GM12878 (cell line): ENCODE data around the gene CNTLN. TPM values are rescaled to one million over a fixed set of nuclear protein-coding genes. Genes with fewer than 3 reads are reported as not detected.

Experiments
- CBX5 ChIP-seq: sonication (generic); IDR thresholded peaks from 2 replicates; pipeline ENCODE4 v1.6.1; 2016; ENCODE audit warnings: low read depth, moderate library complexity, mild to moderate bottlenecking, inconsistent platforms
- CHD2 ChIP-seq: IDR thresholded peaks from 2 replicates; pipeline ENCODE4 v1.6.1; 2011; ENCODE audit warnings: low read depth, low read length, improper control_type of control experiment, borderline replicate concordance
- KAT2A ChIP-seq: conservative IDR thresholded peaks from 2 replicates; pipeline ENCODE4 v1.6.1; 2011; ENCODE audit warnings: low read depth, low read length; ENCODE audit not compliant: control insufficient read depth
- KDM1A ChIP-seq: fragments of 200-600 bp; sonication (generic); IDR thresholded peaks from 2 replicates; pipeline ENCODE4 v1.6.1; 2016; ENCODE audit warnings: borderline replicate concordance
- MYB ChIP-seq: fragments of 150-350 bp; IDR thresholded peaks from 2 replicates; pipeline ENCODE4 v1.6.1; 2014; ENCODE audit warnings: mild to moderate bottlenecking, low read depth, low read length, borderline replicate concordance
- WRNIP1 ChIP-seq: IDR thresholded peaks from 2 replicates; pipeline ENCODE4 v1.6.1; 2011; ENCODE audit warnings: low read depth, low read length, improper control_type of control experiment, borderline replicate concordance
- polyA plus RNA-seq, 11 experiments: library from polyadenylated mRNA; depleted of rRNA in 4 of 11; unstranded in 6 of 11; stranded (reverse) in 5 of 11; fragments of >200 nt; fragmentation: Nextera tagmentation in 4 of 11; fragmentation: Illumina TruSeq in 1 of 11; extraction: Ambion mirVana in 4 of 11; extraction: Trizol in 1 of 11; gene quantifications; 1 replicate in 1 of 11; 2 replicates in 10 of 11; pipeline versions ENCODE4 v1.2.1 to v1.2.3, GENCODE V29; 2011 to 2016; ENCODE audit warnings: inconsistent platforms in 2 of 11, missing spikeins in 2 of 11, low read depth in 1 of 11
- total RNA-seq, 4 experiments: library from RNA; depleted of rRNA in 3 of 4; stranded (reverse); fragments of >200 nt in 3 of 4; fragmentation: Illumina TruSeq in 1 of 4; extraction: Trizol in 1 of 4; gene quantifications; 2 replicates each; pipeline versions ENCODE4 v1.2.1 to v1.2.3, GENCODE V29; 2013 to 2021
- TF ChIP-seq, protein P1 (sequence below): fragments of 450-650 bp; formaldehyde crosslinking; IDR thresholded peaks from 2 replicates; pipeline ENCODE4 v1.4.0; 2020; ENCODE audit warnings: mild to moderate bottlenecking, moderate library complexity
- TF ChIP-seq, protein P2 (sequence below): fragments of 450-650 bp; IDR thresholded peaks from 2 replicates; pipeline ENCODE4 v1.6.1; 2014; ENCODE audit warnings: mild to moderate bottlenecking
- TF ChIP-seq, protein P3 (sequence below): IDR thresholded peaks from 2 replicates; pipeline ENCODE4 v1.6.1; 2012; ENCODE audit warnings: improper control_type of control experiment, low read depth, low read length; ENCODE audit not compliant: insufficient replicate concordance

The CNTLN gene
- total and polyA plus RNA-seq, 10 of the 15 experiments (the other 5 are each of a cell fraction or from before 2014, with no cell fraction given) = 0.01 to 7.0 (median 0.03) TPM; not detected in 4

DNA sequence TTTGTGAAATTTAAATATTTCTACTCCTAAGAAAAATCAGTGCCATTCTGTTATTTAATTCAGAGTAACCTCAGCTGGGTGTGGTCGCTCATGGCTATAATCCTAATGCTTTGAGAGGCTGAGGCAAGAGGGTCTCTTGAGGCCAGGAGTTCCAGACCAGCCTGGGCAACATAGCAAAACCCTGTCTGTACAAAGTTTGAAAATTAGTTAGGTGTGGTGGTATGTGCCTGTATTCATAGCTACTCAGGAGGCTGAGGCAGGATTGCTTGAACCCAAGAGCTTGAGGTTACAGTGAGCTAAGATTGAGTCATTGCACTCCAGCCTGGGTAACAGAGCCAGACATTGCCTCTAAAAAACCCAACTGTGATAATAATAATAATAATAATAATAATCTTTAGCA lies 44.8 kb upstream of the CNTLN start (continued):
- TF ChIP-seq, protein P1, sequence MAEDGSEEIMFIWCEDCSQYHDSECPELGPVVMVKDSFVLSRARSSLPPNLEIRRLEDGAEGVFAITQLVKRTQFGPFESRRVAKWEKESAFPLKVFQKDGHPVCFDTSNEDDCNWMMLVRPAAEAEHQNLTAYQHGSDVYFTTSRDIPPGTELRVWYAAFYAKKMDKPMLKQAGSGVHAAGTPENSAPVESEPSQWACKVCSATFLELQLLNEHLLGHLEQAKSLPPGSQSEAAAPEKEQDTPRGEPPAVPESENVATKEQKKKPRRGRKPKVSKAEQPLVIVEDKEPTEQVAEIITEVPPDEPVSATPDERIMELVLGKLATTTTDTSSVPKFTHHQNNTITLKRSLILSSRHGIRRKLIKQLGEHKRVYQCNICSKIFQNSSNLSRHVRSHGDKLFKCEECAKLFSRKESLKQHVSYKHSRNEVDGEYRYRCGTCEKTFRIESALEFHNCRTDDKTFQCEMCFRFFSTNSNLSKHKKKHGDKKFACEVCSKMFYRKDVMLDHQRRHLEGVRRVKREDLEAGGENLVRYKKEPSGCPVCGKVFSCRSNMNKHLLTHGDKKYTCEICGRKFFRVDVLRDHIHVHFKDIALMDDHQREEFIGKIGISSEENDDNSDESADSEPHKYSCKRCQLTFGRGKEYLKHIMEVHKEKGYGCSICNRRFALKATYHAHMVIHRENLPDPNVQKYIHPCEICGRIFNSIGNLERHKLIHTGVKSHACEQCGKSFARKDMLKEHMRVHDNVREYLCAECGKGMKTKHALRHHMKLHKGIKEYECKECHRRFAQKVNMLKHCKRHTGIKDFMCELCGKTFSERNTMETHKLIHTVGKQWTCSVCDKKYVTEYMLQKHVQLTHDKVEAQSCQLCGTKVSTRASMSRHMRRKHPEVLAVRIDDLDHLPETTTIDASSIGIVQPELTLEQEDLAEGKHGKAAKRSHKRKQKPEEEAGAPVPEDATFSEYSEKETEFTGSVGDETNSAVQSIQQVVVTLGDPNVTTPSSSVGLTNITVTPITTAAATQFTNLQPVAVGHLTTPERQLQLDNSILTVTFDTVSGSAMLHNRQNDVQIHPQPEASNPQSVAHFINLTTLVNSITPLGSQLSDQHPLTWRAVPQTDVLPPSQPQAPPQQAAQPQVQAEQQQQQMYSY (CRISPR knock-in tag) = no peak
- TF ChIP-seq CBX5 (no peak), WRNIP1 (no peak), KAT2A (no peak), KDM1A (no peak), MYB (no peak), CHD2 (no peak)
- TF ChIP-seq, protein P2, sequence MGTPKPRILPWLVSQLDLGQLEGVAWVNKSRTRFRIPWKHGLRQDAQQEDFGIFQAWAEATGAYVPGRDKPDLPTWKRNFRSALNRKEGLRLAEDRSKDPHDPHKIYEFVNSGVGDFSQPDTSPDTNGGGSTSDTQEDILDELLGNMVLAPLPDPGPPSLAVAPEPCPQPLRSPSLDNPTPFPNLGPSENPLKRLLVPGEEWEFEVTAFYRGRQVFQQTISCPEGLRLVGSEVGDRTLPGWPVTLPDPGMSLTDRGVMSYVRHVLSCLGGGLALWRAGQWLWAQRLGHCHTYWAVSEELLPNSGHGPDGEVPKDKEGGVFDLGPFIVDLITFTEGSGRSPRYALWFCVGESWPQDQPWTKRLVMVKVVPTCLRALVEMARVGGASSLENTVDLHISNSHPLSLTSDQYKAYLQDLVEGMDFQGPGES = no peak
- TF ChIP-seq, protein P3, sequence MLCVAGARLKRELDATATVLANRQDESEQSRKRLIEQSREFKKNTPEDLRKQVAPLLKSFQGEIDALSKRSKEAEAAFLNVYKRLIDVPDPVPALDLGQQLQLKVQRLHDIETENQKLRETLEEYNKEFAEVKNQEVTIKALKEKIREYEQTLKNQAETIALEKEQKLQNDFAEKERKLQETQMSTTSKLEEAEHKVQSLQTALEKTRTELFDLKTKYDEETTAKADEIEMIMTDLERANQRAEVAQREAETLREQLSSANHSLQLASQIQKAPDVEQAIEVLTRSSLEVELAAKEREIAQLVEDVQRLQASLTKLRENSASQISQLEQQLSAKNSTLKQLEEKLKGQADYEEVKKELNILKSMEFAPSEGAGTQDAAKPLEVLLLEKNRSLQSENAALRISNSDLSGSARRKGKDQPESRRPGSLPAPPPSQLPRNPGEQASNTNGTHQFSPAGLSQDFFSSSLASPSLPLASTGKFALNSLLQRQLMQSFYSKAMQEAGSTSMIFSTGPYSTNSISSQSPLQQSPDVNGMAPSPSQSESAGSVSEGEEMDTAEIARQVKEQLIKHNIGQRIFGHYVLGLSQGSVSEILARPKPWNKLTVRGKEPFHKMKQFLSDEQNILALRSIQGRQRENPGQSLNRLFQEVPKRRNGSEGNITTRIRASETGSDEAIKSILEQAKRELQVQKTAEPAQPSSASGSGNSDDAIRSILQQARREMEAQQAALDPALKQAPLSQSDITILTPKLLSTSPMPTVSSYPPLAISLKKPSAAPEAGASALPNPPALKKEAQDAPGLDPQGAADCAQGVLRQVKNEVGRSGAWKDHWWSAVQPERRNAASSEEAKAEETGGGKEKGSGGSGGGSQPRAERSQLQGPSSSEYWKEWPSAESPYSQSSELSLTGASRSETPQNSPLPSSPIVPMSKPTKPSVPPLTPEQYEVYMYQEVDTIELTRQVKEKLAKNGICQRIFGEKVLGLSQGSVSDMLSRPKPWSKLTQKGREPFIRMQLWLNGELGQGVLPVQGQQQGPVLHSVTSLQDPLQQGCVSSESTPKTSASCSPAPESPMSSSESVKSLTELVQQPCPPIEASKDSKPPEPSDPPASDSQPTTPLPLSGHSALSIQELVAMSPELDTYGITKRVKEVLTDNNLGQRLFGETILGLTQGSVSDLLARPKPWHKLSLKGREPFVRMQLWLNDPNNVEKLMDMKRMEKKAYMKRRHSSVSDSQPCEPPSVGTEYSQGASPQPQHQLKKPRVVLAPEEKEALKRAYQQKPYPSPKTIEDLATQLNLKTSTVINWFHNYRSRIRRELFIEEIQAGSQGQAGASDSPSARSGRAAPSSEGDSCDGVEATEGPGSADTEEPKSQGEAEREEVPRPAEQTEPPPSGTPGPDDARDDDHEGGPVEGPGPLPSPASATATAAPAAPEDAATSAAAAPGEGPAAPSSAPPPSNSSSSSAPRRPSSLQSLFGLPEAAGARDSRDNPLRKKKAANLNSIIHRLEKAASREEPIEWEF = no peak
